Brain microvascular endothelial cell (primary cell): ENCODE results near the gene MEGF11.

Source experiments
- DNase-seq: peaks from one replicate; pipeline ENCODE4 v3.0.0-alpha.2; 2020
- H3K27ac ChIP-seq: fragments of 250-450 bp; sonication (Bioruptor Pico); 2 replicates; pipeline ENCODE4 v1.5.1; 2020; ENCODE audit warnings: mild to moderate bottlenecking, moderate library complexity
- H3K27me3 ChIP-seq: fragments of 250-450 bp; sonication (Bioruptor Pico); replicated peaks from 2 replicates; pipeline ENCODE4 v1.5.1; 2020; ENCODE audit warnings: mild to moderate bottlenecking
- H3K36me3 ChIP-seq: fragments of 250-450 bp; sonication (Bioruptor Pico); replicated peaks from 2 replicates; pipeline ENCODE4 v1.5.1; 2020; ENCODE audit warnings: mild to moderate bottlenecking
- H3K4me3 ChIP-seq: 2 replicates; pipeline ENCODE4 v1.5.1; 2011; ENCODE audit warnings: low read depth, mild to moderate bottlenecking, control low read depth, low read length, moderate library complexity
- CTCF ChIP-seq: IDR thresholded peaks from 2 replicates; pipeline ENCODE4 v1.5.1; 2011; ENCODE audit warnings: low read depth, mild to moderate bottlenecking, moderate library complexity, low read length, control low read depth, inconsistent platforms; ENCODE audit errors: missing control alignments
- in situ Hi-C: cut with HindIII; loops from 2 replicates; pipeline ENCODE4 v1.10.0; 2017; ENCODE audit warnings: low sequenced_read_pairs, low pct_ligation_motif_present

MEGF11 gene

GRCh38 chr15:65951007-65951406 is 302.5 kb downstream of the MEGF11 start:
- Histone ChIP-seq H3K4me3 (no peak overlapping the region), H3K27ac (no peak overlapping the region), H3K36me3 (no peaks in the 10 kb centered on the region), H3K27me3 (no peaks in the 10 kb centered on the region)
- no peak for TF ChIP-seq CTCF
- no peak for DNase-seq
- in situ Hi-C loops: no loop called here

- Histone ChIP-seq H3K4me3 (no peak overlapping the region), H3K27me3 (no peaks in the 10 kb centered on the region), H3K27ac (no peak overlapping the region), H3K36me3 (no peaks in the 10 kb centered on the region)
- no peak for TF ChIP-seq CTCF
- in situ Hi-C loops: no loop called here
- DNase-seq: no peak
These were observed 304.1 kb downstream of the MEGF11 start for GRCh38 chr15:65949491-65949890.

GRCh38 chr15:65949011-65949410 is 304.5 kb downstream of the MEGF11 start:
- Histone ChIP-seq H3K27me3 (no peaks in the 10 kb centered on the region), H3K27ac (no peak overlapping the region), H3K4me3 (no peak overlapping the region), H3K36me3 (no peaks in the 10 kb centered on the region)
- in situ Hi-C loops: no loop called here
- TF ChIP-seq CTCF: no peak
- DNase-seq: no peak

- Histone ChIP-seq H3K27me3 (no peaks in the 10 kb centered on the region), H3K36me3 (no peaks in the 10 kb centered on the region), H3K27ac (no peak overlapping the region), H3K4me3 (no peak overlapping the region)
- no peak for TF ChIP-seq CTCF
- in situ Hi-C loops: no loop called here
- DNase-seq: no peak
These were observed 305.2 kb downstream of the MEGF11 start for GRCh38 chr15:65948383-65948782.

- TF ChIP-seq CTCF: no peak
- H3K4me3 ChIP-seq: no peak overlapping the region
- no peaks in the 10 kb centered on the region for H3K27me3 ChIP-seq
- no peak overlapping the region for H3K27ac ChIP-seq
- DNase-seq: no peak
- H3K36me3 ChIP-seq: no peaks in the 10 kb centered on the region
- in situ Hi-C loops: no loop called here
These were observed 306.5 kb downstream of the MEGF11 start for GRCh38 chr15:65947041-65947440.

GRCh38 chr15:65945616-65946015 is 307.9 kb downstream of the MEGF11 start:
- in situ Hi-C loops: no loop called here
- peak; percentile 7 for TF ChIP-seq CTCF
- no peak overlapping the region for H3K27ac ChIP-seq

More at GRCh38 chr15:65945616-65946015, 307.9 kb downstream of the MEGF11 start:
- DNase-seq: no peak
- no peak overlapping the region for H3K4me3 ChIP-seq
- H3K36me3 ChIP-seq: no peaks in the 10 kb centered on the region
- no peaks in the 10 kb centered on the region for H3K27me3 ChIP-seq
